Measurements from ENCODE around the gene C2CD4D. TPM values are rescaled to one million over a fixed set of nuclear protein-coding genes. Genes with fewer than 3 reads are reported as not detected.
"Not testable (repeated sequence)": the region's sequence is repeated elsewhere in the genome, so short reads cannot be mapped to it uniquely, and the experiment has no call there.

The C2CD4D gene
- total RNA-seq (under 1 TPM in 4 of 9 donors, not detected in 5; 0.06 to 0.55 (median 0.26) TPM), polyA plus RNA-seq (under 1 TPM in 2 of 3 donors, not detected in 1; 0.16 to 0.20 TPM)
- long read RNA-seq, donor 1, result 0 reads
- long read RNA-seq, donor 2, result 0 reads
- long read RNA-seq, donor 3, result 0 reads
- long read RNA-seq, donor 4, result 0 reads
- long read RNA-seq, donor 5, result 0 reads
- long read RNA-seq, donor 6, result 0 reads
- long read RNA-seq, donor 7, result 0 reads
- long read RNA-seq, donor 8, result 0 reads
- long read RNA-seq, donor 9, result 0 reads
- long read RNA-seq, donor 10, result 0 reads

GRCh38 chr1:151839457-151840403 lies at the start of gene C2CD4D:
Gene C2CD4D (minus strand): TSS chr1:151839820. CDS start chr1:151838989, 831 bp downstream.
- TF ChIP-seq POLR2A (IDR thresholded peaks at IDR 0.05) (no peak), CTCF (IDR thresholded peaks at IDR 0.05) (no peak)
- Histone ChIP-seq H3K4me1 (replicated peaks in 1 of 2) (peaks cover 8 to 19% of the 10 kb centered on the region in 2 donors), H3K4me3 (peak within 1 kb of the TSS in 1 of 4 donors; percentile 60), H3K27ac (peak within 1 kb of the TSS in 1 of 5 donors; percentile 57), H3K27me3 (peaks cover 9% of the 10 kb centered on the region), H3K9me3 (replicated peaks in 1 of 3) (no peaks in the 10 kb centered on the region), H3K36me3 (replicated peaks in 1 of 2) (no peaks in the 10 kb centered on the region)
- DNase-seq, result peak in 1 of 7 donors; percentile 65
- WGBS, 4 donors, result 18 to 36% (median 27%) methylated on average over 17 to 47 of the region's 47 CpGs
- intact Hi-C loops (cut with DNase I), result no loop called here

- no peak overlapping the region for H3K4me3 ChIP-seq
- no peaks in the 10 kb centered on the region for H3K27me3 ChIP-seq
- peak; percentile 18 to 45 (median 34) for TF ChIP-seq CTCF (IDR thresholded peaks at IDR 0.05)
- TF ChIP-seq POLR2A (IDR thresholded peaks at IDR 0.05), result no peak
- H3K9me3 ChIP-seq (replicated peaks in 1 of 3), result no peaks in the 10 kb centered on the region
- H3K4me1 ChIP-seq (replicated peaks in 1 of 2), result no peaks in the 10 kb centered on the region
- peaks cover 0 to 12% of the 10 kb centered on the region in 2 donors for H3K36me3 ChIP-seq (replicated peaks in 1 of 2)
- no peak overlapping the region for H3K27ac ChIP-seq
- DNase-seq, result no peak
- intact Hi-C loops (cut with DNase I), result no loop called here
- 90 to 94% (median 92%) methylated on average over 2 of the region's 2 CpGs for WGBS, 4 donors
Measured at GRCh38 chr1:151888972-151889570, 49.5 kb upstream of the C2CD4D start.

GRCh38 chr1:151887028-151887427 lies 47.4 kb upstream of the C2CD4D start:
- H3K27ac ChIP-seq, result no peak overlapping the region
- H3K4me3 ChIP-seq, result no peak overlapping the region
- no peak for DNase-seq
- WGBS, 4 donors, result 84 to 97% (median 92%) methylated on average over 1 of the region's 1 CpG
- no peaks in the 10 kb centered on the region for H3K27me3 ChIP-seq
- intact Hi-C loops (cut with DNase I), result no loop called here
- no peaks in the 10 kb centered on the region for H3K4me1 ChIP-seq (replicated peaks in 1 of 2)
- H3K36me3 ChIP-seq (replicated peaks in 1 of 2), result peaks cover 0 to 4% of the 10 kb centered on the region in 2 donors
- TF ChIP-seq CTCF (IDR thresholded peaks at IDR 0.05) (no peak), POLR2A (IDR thresholded peaks at IDR 0.05) (no peak)
- no peaks in the 10 kb centered on the region for H3K9me3 ChIP-seq (replicated peaks in 1 of 3)

GRCh38 chr1:151885479-151885878 lies 45.9 kb upstream of the C2CD4D start:
- TF ChIP-seq CTCF (IDR thresholded peaks at IDR 0.05) (no peak), POLR2A (IDR thresholded peaks at IDR 0.05) (no peak)
- Histone ChIP-seq H3K36me3 (replicated peaks in 1 of 2) (no peaks in the 10 kb centered on the region), H3K27me3 (no peaks in the 10 kb centered on the region), H3K4me3 (no peak overlapping the region), H3K4me1 (replicated peaks in 1 of 2) (no peaks in the 10 kb centered on the region), H3K27ac (no peak overlapping the region), H3K9me3 (replicated peaks in 1 of 3) (no peaks in the 10 kb centered on the region)
- intact Hi-C loops (cut with DNase I), result no loop called here
- 70 to 93% (median 89%) methylated on average over 1 of the region's 1 CpG for WGBS, 4 donors
- DNase-seq, result no peak

GRCh38 chr1:151884879-151885278 lies 45.3 kb upstream of the C2CD4D start:
- H3K27me3 ChIP-seq; DNase-seq; intact Hi-C loops (cut with DNase I); H3K36me3 ChIP-seq (replicated peaks in 1 of 2); H3K9me3 ChIP-seq (replicated peaks in 1 of 3); H3K4me3 ChIP-seq; H3K27ac ChIP-seq; H3K4me1 ChIP-seq (replicated peaks in 1 of 2): not testable (repeated sequence)
- 98 to 99% (median 98%) methylated on average over 5 of the region's 5 CpGs for WGBS, 4 donors

- 91 to 96% (median 93%) methylated on average over 3 of the region's 3 CpGs for WGBS, 4 donors
- H3K4me1 ChIP-seq (replicated peaks in 1 of 2); intact Hi-C loops (cut with DNase I); H3K4me3 ChIP-seq; DNase-seq; H3K36me3 ChIP-seq (replicated peaks in 1 of 2); H3K9me3 ChIP-seq (replicated peaks in 1 of 3); H3K27ac ChIP-seq; H3K27me3 ChIP-seq: not testable (repeated sequence)
Measured at GRCh38 chr1:151884445-151884844, 44.8 kb upstream of the C2CD4D start.
